ENCODE measurements around the gene FOXP1. TPM values are rescaled to one million over a fixed set of nuclear protein-coding genes. Genes with fewer than 3 reads are reported as not detected.

The FOXP1 gene
- polyA plus RNA-seq, 5 donors, result 88.9 to 130 (median 123) TPM

- DNase-seq, result no peak
These were observed 96.1 kb downstream of the FOXP1 start for GRCh38 chr3:71487418-71487817.

GRCh38 chr3:71486831-71487230 is 96.7 kb downstream of the FOXP1 start:
- no peak for DNase-seq

- no peak for DNase-seq
These were observed 97.6 kb downstream of the FOXP1 start for GRCh38 chr3:71485896-71486295.

- DNase-seq, result no peak
These were observed 99.1 kb downstream of the FOXP1 start for GRCh38 chr3:71484452-71484851.

DNA sequence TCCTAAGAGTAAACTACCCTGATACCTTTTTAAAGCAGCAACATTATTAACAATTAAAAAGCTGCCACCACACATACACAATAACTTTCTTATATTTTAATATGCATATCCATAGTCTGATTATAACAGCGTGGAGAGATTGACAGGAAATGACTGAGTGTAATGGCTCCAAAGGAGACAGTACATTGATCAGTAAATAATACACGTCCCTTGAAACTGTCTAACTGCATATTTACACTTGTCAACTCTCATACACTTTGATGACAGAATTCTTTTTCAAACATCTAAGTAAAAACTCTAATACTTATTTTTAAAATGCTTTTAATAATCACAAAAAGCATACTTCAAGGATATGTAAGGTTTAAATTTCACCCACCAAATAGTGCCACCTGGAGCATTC is 99.5 kb downstream of the FOXP1 start:
- no peak for DNase-seq

DNA sequence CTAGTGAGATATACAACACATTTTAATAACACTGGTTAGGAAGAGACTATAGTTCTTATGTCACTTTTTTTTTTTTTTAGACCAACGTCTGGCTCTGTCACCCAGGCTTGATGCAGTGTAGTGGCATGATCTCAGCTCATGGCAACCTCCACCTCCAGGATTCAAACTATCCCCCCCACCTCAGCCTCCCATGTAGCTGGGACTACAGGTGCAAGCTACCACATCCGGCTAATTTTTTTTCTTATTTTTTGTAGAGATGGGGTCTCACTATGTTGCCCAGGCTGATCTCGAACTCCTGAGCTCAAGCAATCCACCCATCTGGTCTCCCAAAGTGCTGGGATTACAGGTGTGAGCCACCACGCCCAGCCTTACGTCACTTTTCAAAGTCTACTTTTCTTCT is 100.8 kb downstream of the FOXP1 start:
- DNase-seq, result no peak

DNA sequence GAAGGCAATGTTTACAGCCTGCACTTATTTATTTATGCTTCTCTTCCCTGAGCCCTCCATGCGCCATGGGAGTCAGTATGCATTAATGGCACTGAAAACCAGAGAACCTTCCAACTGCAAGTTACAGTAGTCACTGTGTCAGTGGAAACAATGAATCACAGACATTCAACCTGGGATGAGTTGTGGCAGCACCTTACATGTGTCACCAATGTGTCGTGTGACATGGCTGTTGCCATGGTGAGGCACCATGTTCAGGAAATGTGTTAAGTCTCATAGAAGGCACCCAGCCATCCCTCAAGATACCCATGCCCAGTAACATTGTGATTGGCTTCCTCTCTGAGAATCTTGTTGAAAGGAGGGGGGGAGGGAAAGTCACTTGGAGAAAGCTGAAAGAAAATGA is 105.0 kb downstream of the FOXP1 start:
- DNase-seq, result no peak

GRCh38 chr3:71476950-71477349 is 106.6 kb downstream of the FOXP1 start:
- no peak for DNase-seq

- DNase-seq, result no peak
These were observed 114.4 kb downstream of the FOXP1 start for GRCh38 chr3:71469138-71469435.

DNA sequence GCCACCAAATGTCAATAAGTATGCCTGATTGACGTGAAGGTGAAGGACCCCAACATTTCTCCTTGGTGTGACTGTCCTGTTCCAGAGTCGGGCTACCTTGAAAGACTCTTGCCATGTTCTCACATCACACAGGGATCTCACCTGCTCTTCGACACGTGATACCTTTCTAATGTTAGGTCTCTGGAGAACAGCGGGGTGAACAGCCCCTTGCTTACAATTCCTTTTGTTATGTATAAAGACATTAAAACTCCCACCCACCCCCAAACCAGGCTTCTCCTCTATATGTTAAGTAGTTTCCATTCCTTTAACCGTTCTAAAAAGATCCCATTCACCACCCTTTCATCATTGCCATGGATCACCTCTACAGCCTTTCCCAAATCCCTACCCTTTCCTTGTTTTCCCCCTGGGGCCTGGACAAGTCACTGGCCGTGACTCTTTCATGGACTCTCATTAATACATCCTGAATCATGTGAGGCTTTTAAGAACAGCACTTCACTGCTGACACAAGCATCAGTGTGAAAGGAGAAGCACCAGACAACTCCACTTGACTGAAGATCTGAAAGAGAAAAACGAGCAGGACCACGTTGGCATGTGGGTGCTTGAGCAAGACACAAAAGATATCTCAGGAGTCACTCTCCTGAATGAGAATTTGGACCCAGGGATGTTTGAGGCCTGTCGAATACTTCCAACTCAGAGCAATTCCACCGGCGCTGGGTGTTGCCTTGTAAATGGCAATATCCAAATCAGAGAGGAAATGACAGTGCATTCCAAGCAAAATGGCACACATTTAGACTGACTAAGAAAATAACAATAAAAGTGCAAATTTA is 115.0 kb downstream of the FOXP1 start:
- no peak for DNase-seq

DNA sequence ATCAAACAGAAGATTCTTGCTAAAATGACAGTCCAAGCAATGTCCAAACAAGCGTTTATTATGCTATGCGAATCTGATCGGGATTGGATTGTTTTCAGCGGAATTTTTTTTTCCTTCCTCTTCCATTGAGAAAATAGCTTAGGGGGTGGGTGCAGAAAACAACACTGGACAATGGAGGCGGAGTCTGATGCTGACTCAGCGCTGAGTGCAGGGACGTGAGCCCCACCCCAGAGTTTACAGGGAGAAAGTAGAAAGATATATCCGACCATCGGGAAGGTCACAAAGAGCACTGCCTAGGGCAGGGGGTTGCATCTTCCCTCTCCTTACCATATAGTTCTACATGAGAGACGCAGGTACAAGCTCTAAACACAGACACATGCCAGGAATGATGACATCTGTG is 117.0 kb downstream of the FOXP1 start:
- DNase-seq, result no peak

DNA sequence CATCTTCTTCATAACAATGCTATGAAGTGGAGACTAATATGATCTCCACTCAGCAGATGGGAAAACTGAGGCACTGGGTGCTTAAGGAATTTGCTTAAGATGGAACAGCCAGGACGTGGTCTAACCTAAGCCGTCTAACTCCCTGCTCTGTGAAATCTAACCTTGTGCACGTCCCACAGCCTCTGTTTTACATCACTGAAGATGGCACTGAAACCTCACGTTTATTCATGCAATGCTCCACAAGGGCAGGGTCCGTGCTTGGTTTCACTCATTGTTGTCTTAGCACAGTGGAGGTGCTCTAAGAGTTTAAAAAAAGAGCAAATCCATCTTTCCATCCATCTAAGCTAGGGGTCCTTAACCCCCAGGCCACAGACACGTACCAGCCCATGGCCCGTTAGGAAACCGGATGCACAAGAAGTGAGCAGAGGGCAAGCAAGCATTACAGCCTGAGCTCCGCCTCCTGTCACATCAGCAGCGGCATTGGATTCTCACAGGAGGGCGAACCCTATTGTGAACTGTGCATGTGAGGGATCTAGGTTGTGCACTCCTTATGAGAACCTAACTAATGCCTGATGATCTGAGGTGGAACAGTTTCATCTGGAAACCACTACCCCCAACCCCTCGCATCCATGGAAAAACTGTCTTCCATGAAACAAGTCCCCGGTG is 118.0 kb downstream of the FOXP1 start:
- DNase-seq, result no peak

DNA sequence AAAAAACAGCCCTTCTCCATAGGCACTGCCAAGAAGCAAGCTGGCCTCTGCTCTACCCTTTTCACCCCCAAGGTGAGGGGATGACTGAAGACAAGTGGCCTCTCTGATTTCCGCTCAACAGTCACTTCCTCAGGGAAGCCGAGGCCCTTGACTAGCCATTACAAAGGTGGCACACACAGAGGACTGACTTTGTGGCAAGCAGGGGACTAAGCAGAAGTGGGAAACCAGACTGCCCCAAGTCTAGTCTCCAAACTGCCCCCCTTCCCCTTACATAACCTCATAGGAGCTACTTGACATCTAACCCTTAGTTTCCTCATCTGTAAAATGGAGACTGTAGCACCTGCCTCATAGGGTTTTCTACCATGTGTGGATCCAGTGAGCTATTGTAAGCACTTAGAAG is 118.9 kb downstream of the FOXP1 start:
- DNase-seq, result no peak

DNA sequence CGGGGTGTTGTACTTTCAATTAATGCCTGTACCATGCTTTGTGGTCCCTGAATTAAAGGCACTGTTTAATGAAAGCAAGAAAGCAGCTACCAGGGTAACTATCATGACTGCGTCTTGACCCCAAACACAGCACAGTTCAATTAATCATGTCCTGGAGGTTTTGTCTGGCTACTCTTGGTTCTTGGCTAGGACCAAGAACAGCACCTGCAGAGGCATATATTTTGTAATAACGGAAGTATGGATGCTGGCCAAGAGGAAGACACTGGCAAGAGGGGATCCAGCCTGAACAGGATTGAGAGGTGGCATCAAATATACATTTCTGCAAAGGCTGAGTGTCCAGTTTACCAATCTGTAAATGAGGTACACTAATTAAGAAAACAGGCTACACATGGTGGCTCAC is 119.9 kb downstream of the FOXP1 start:
- no peak for DNase-seq

GRCh38 chr3:71462586-71462985 is 120.9 kb downstream of the FOXP1 start:
- DNase-seq, result no peak

DNA sequence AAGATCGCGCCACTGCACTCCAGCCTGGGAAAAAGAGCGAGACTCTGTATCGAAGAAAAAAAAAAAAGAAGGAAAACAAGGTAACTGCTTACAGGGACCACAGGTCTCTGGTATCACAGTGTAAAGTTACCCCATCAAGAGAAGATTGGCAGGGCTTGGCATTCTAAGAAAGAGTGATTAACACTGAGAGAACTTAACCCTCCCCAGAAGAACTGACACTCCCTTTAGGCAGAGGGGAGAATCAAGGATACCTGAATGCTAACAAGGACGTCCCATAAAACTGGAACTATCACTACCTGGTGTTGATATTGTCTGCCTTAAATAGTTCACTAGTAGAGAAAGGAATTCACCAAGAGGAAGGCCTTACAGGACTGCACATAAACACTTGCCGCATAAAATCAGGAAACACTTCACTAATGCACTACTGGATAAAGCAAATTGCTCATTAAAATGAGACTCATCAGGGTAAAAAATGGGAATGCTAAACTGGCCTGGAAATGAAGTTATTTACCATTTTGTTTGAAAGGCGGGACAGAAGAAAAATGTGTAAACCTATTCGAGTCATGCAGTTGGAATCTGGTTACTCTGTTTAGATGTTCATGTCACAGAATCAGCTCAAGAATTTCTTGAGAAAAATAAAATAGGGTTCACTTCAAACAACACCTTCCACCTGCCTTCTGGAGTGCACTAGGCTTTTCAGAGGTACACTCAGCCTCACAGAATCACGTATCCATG is 121.6 kb downstream of the FOXP1 start:
- DNase-seq, result no peak

GRCh38 chr3:71461114-71461513 is 122.4 kb downstream of the FOXP1 start:
- DNase-seq, result no peak

- DNase-seq, result no peak
These were observed 124.6 kb downstream of the FOXP1 start for GRCh38 chr3:71458895-71459294.

- DNase-seq, result no peak
These were observed 126.7 kb downstream of the FOXP1 start for GRCh38 chr3:71456826-71457225.

- DNase-seq, result no peak
These were observed 127.4 kb downstream of the FOXP1 start for GRCh38 chr3:71456156-71456555.

DNA sequence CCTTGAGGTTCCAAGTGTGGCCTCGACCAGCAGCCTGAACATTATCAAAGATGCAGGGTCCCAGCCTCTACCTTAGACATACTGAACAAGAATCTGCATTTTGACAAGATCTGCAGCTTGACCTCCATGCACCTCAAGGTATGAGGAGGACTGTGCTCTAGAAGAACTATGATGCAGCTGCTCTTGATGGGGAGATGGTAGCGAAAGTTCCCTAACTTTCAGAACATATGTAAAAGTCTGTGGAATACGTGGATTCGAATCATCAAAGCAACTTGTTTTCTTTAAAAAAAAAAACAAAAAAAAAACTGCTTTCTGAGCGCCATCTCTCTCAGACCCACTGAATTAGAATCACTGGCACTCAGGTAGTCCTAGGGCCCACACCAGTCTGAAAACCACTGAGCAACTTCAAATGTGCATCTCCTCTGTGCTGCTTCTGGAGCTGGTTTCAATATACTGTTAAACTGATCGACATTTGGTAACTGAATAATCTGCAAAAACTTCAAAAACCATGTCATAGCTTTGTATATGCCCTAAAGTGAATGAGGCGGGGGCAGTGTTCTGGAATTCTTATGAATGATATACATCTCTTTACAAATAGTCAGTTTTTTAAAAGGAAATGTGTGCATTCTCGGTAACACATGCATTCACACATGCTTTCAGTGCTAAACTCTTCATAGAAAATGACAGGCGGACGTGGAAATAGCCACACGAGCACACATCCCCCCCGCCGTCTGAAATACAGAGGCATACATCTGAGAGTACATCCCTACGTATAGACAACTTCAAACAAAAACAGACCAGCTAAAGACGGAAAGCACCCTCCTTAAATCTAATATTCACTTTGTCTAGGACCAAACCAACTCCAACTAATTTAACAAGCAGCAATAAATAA is 128.8 kb downstream of the FOXP1 start:
- no peak for DNase-seq
